HepG2 (cell line): Measurements from ENCODE around the gene QRICH2. TPM values are rescaled to one million over a fixed set of nuclear protein-coding genes. Genes with fewer than 3 reads are reported as not detected.
A peak's percentile ranks its signal among the peaks of the same experiment; 100 is the strongest.

Experiments used
- ATAC-seq: fragments of 200-7000 bp; cut with Tn5 transposase; 3 replicates; pipeline ENCODE4 v1.9.1; 2020; ENCODE audit warnings: mild to moderate bottlenecking, moderate library complexity
- BruUV-seq: library from RNA; stranded (reverse); fragments of 400-500 nt; replicated peaks from 2 replicates; lab custom pipeline; 2021; lab: Mats Ljungman, UMichigan
- CTCF ChIA-PET: fragments of 300-600 bp; formaldehyde crosslinking; extraction: SDS; loops from one replicate; lab custom pipeline; 2021; ENCODE audit warnings: low total read pairs, inconsistent platforms, low intra/inter-chr PET ratio; lab: Yijun Ruan, JAX
- POLR2A ChIA-PET: fragments of 350-600 bp; sonication (Branson Sonifier 250); formaldehyde crosslinking; loops from one replicate; lab custom pipeline; 2020; ENCODE audit warnings: antibody characterized with exemption, inconsistent platforms; lab: Yijun Ruan, JAX
- DNase-seq: peaks from one replicate; pipeline ENCODE4 v3.0.0-alpha.2; 2015; ENCODE audit warnings: low spot score
- FAIRE-seq: peaks from 3 replicates; lab custom pipeline; 2011; peaks lifted over from hg19 to GRCh38; lab: Jason Lieb, UNC
- H2AFZ ChIP-seq: one replicate; pipeline ENCODE4 v1.6.1; 2011; ENCODE audit warnings: low read length, inconsistent platforms
- H3K27ac ChIP-seq: fragments of 300-600 bp; 3 replicates; pipeline ENCODE4 v1.8.0; 2011; ENCODE audit warnings: mixed run types, mild to moderate bottlenecking, mixed read lengths, low read length, inconsistent platforms; ENCODE audit not compliant: insufficient read depth; ENCODE audit errors: extremely low read length
- H3K27me3 ChIP-seq, 2 experiments: fragments of 200-600 bp in 1 of 2; 2 replicates in 1 of 2; 3 replicates in 1 of 2; pipeline versions ENCODE4 v1.6.0 to v1.8.0; 2011; ENCODE audit warnings: low read length in 2 of 2, mild to moderate bottlenecking in 2 of 2, moderate library complexity in 2 of 2, inconsistent platforms in 1 of 2; ENCODE audit not compliant: insufficient read depth in 2 of 2, control insufficient read depth in 1 of 2
- H3K36me3 ChIP-seq, 2 experiments: fragments of 200-600 bp in 1 of 2; replicated peaks in 1 of 2; 2 replicates in 1 of 2; 3 replicates in 1 of 2; pipeline versions ENCODE4 v1.5.1 to v1.8.0; 2011; ENCODE audit warnings: low read length in 2 of 2, inconsistent platforms in 1 of 2; ENCODE audit not compliant: insufficient read depth in 2 of 2, control insufficient read depth in 1 of 2
- H3K4me1 ChIP-seq: 2 replicates; pipeline ENCODE4 v1.5.1; 2012; ENCODE audit warnings: low read length, inconsistent platforms; ENCODE audit not compliant: insufficient read depth
- H3K4me2 ChIP-seq: 2 replicates; pipeline ENCODE4 v1.6.0; 2011; ENCODE audit warnings: low read depth, low read length, inconsistent platforms
- H3K4me3 ChIP-seq, 3 experiments: fragments of 200-600 bp in 1 of 3; sonication (generic), shearing (Covaris generic) in 1 of 3; replicated peaks in 1 of 3; 2 replicates each; pipeline ENCODE4 v1.5.1; 2011 to 2016; ENCODE audit warnings: low read length in 3 of 3, inconsistent platforms in 2 of 3, low read depth in 2 of 3, mild to moderate bottlenecking in 2 of 3, control low read depth in 1 of 3, mixed read lengths in 1 of 3; ENCODE audit not compliant: insufficient read depth in 1 of 3
- H3K79me2 ChIP-seq: one replicate; pipeline ENCODE4 v1.6.1; 2011; ENCODE audit warnings: low read length, inconsistent platforms; ENCODE audit not compliant: insufficient read depth
- H3K9ac ChIP-seq: 2 replicates; pipeline ENCODE4 v1.6.0; 2011; ENCODE audit warnings: mild to moderate bottlenecking, low read depth, low read length, inconsistent platforms; ENCODE audit not compliant: insufficient read depth
- H3K9me3 ChIP-seq: 2 replicates; pipeline ENCODE4 v1.5.1; 2012; ENCODE audit warnings: mild to moderate bottlenecking, low read length
- H4K20me1 ChIP-seq: 2 replicates; pipeline ENCODE4 v1.6.0; 2011; ENCODE audit warnings: inconsistent platforms, mild to moderate bottlenecking, low read length, moderate library complexity; ENCODE audit not compliant: insufficient read depth
- TBX2 ChIP-seq: sonication (generic); formaldehyde crosslinking; IDR thresholded peaks from 2 replicates; pipeline ENCODE4 v1.5.0; 2020; ENCODE audit warnings: missing genetic modification reagents, mild to moderate bottlenecking, borderline replicate concordance
- WGBS: methylation state at CpG from one replicate; pipeline ENCODE4 v1.1.6; 2017; ENCODE audit warnings: low lambda C conversion rate; 5-methylcytosine and 5-hydroxymethylcytosine counted together
- in situ Hi-C: cut with HindIII; loops from 2 replicates; pipeline ENCODE4 v1.10.0; 2017; ENCODE audit warnings: low pct_unique_long_range_greater_than_20kb; ENCODE audit not compliant: extremely low pct_ligation_motif_present
- intact Hi-C: fragments of 100-400 bp; cut with micrococcal nuclease; formaldehyde crosslinking; loops from one replicate; pipeline ENCODE4 v1.10.0; 2022; ENCODE audit not compliant: unreplicated experiment
- polyA plus RNA-seq, 8 experiments: library from polyadenylated mRNA; depleted of rRNA in 3 of 8; stranded (reverse) in 7 of 8; unstranded in 1 of 8; fragments of >200 nt; fragmentation: Illumina TruSeq in 4 of 8; extraction: Trizol in 4 of 8; gene quantifications; 2 replicates each; pipeline versions ENCODE4 v1.2.1 to v1.2.3, GENCODE V29; 2011 to 2016; ENCODE audit warnings: low read depth in 4 of 8, missing spikeins in 1 of 8, mixed read lengths in 1 of 8; ENCODE audit not compliant: insufficient read depth in 1 of 8
- total RNA-seq, 5 experiments: library from RNA; depleted of rRNA; stranded (reverse); fragments of >200 nt; fragmentation: Illumina TruSeq; extraction: Trizol; gene quantifications; 2 replicates each; pipeline ENCODE4 v1.2.3, GENCODE V29; 2016; ENCODE audit warnings: low read depth in 1 of 5
- TF ChIP-seq, protein P1 (sequence below): sonication (generic); formaldehyde crosslinking; IDR thresholded peaks from 2 replicates; pipeline ENCODE4 v1.8.1; 2023; ENCODE audit warnings: mild to moderate bottlenecking, missing genetic modification reagents
- TF ChIP-seq, protein P2 (sequence below): sonication (generic); formaldehyde crosslinking; IDR thresholded peaks from 2 replicates; pipeline ENCODE4 v1.9.0; 2022; ENCODE audit warnings: low read depth, missing genetic modification reagents

QRICH2 gene
- total and polyA plus RNA-seq, 2 of the 13 experiments (the other 11 are each of a cell fraction or from before 2014, with no cell fraction given), result 3.7 to 5.7 TPM

DNA sequence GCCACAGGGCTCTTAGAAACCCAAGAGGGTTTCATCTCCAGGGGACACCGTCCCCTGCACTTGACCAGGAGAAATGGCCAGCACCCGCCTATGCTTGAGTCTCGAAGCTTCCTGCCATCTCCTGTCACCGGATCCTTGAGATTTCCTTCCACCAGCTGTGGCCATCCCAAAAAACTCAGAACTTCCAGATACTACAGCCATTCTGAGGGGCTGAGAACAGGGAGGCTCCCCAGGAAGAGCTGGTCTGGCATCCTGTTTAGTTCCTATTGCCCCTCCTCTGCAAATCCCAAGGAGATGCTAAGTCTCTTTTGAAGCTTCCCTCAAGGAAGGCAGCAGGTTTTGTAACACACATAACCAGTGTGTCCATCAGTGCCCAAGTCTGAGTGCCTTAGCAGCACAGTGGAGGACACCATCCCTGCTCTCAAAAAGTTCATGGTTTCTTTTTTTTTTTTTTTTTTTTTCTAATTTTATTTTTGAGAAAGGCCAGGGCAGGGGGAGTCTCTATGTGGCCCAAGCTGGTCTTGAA, 41.0 kb downstream of the QRICH2 start:
- no TSS peak for BruUV-seq
- Histone ChIP-seq H3K4me3 (peak overlapping the region in 2 of 3 experiments; percentile 92 to 98; a peak in 5 of 6 replicates), H3K4me1 (peaks cover 72% of the 10 kb centered on the region), H3K27ac (peak overlapping the region; percentile 63), H3K9me3 (no peaks in the 10 kb centered on the region), H3K27me3 (no peaks in the 10 kb centered on the region), H2AFZ (no peak overlapping the region), H3K4me2 (peak overlapping the region; percentile 98), H3K79me2 (peaks cover 25% of the 10 kb centered on the region), H3K36me3 (peaks cover 8 to 12% of the 10 kb centered on the region in 2 experiments; a peak in 3 of 5 replicates), H4K20me1 (no peaks in the 10 kb centered on the region; the same call in 1 of the 2 replicates), H3K9ac (peak overlapping the region; percentile 84)
- TF ChIP-seq, protein P1, sequence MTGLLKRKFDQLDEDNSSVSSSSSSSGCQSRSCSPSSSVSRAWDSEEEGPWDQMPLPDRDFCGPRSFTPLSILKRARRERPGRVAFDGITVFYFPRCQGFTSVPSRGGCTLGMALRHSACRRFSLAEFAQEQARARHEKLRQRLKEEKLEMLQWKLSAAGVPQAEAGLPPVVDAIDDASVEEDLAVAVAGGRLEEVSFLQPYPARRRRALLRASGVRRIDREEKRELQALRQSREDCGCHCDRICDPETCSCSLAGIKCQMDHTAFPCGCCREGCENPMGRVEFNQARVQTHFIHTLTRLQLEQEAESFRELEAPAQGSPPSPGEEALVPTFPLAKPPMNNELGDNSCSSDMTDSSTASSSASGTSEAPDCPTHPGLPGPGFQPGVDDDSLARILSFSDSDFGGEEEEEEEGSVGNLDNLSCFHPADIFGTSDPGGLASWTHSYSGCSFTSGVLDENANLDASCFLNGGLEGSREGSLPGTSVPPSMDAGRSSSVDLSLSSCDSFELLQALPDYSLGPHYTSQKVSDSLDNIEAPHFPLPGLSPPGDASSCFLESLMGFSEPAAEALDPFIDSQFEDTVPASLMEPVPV (CRISPR knock-in tag), result 0 out of 2 replicates have a peak, but pooled peaks have one; percentile 14
- TF ChIP-seq, protein P2, sequence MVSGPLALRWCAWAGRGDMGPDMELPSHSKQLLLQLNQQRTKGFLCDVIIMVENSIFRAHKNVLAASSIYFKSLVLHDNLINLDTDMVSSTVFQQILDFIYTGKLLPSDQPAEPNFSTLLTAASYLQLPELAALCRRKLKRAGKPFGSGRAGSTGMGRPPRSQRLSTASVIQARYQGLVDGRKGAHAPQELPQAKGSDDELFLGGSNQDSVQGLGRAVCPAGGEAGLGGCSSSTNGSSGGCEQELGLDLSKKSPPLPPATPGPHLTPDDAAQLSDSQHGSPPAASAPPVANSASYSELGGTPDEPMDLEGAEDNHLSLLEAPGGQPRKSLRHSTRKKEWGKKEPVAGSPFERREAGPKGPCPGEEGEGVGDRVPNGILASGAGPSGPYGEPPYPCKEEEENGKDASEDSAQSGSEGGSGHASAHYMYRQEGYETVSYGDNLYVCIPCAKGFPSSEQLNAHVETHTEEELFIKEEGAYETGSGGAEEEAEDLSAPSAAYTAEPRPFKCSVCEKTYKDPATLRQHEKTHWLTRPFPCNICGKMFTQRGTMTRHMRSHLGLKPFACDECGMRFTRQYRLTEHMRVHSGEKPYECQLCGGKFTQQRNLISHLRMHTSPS (CRISPR knock-in tag), result no peak
- TF ChIP-seq TBX2, result 0 out of 2 replicates have a peak, but pooled peaks have one; percentile 8
- DNase-seq (no peak), FAIRE-seq (no peak), ATAC-seq (no peak)
- intact Hi-C loops, result no loop called here
- in situ Hi-C loops, result no loop called here
- ChIA-PET CTCF (no interaction called here), POLR2A (interaction anchor here (1.0 to 5.6 kb wide), 8 partner anchors 8 to 148 kb away, joined by 3 to 51 read pairs (median 5); no protein-coding TSS in a partner anchor)
- WGBS, result 94% methylated on average over 4 of the region's 4 CpGs
